ENCODE results near the gene IFFO2.

IFFO2 gene

GRCh38 chr1:18890706-18891425 lies 65.6 kb downstream of the IFFO2 start:
- no peak for DNase-seq

DNA sequence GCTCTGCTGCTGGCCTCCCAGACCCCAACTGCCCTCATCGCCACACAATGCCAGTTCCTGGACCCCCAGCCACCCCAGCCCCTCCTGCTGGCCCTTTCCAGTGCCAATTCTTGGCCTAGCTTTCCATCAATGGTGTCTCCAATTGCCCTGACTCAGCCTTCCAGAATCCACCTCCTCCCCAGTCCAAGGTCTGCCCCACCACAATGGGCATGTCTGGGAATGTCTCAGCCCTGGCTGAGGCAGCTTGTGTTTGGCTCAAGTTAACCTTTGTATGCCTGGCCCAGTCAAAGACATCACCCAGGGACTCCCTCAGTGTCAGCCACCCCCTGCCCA lies 70.5 kb downstream of the IFFO2 start:
- no peak for DNase-seq

GRCh38 chr1:18885311-18886002 lies 71.0 kb downstream of the IFFO2 start:
- no peak for DNase-seq

DNA sequence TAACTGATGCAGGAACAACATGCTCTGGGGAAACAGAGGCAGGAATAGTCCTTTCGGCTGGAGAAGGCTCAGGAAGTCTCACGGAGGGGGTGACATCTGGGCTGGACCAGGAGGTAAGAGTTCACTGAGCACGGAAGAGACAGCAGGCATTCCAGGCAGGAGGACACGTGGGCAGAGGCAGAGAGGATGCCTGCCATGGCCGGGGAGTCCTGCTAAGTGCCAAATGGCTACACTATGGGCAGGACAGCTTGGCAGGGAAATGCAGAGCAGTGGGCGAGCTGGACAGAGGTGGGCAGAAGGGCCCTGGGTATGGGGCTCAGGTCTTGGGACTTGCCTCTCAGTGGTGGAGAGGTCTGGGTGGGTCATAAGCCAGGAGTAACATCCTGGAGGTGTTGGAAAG lies 71.7 kb downstream of the IFFO2 start:
- no peak for DNase-seq

- DNase-seq = no peak
Observed at GRCh38 chr1:18884419-18884717, 72.1 kb downstream of the IFFO2 start.

GRCh38 chr1:18883636-18884418 lies 72.6 kb downstream of the IFFO2 start:
- peak; percentile 88 for DNase-seq

DNA sequence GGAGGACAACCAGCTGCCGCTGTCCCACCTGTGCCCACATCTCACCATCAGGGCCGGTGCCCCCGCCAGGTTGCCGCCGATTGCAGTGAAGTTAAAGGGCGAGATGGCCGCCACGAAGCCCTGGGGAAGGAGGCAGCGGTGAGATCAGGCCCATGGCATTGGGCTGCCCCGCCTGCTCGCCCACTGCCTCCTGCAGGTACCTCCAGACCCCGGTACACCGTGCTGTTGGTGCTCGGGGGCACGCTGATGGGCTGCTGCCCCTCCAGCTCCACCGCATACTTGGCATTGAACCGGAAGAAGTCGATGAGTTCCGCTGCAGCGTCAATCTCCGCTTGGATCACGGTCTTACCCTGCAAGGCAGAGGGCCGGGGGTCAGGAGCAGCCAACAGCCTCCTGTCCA lies 73.4 kb downstream of the IFFO2 start:
- DNase-seq = no peak

DNA sequence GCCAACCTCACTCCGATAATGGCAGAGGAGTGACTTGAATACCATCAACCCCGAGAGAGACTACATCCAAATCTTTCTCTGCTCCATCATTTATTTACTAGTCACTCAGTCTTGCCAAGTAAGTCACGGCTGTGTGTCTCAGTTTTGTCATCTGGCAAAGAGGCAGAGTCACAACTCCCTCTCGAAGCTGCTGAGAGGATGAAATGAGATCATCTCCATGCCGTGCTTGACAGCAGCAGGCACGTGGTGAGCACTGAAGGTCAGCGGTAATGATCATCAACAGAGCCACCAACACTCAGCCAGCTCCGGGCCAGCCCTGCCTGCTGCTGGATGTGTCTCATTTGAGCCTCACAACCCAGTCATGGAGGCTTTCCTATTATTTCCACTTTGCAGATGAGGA lies 74.0 kb downstream of the IFFO2 start:
- DNase-seq = no peak

GRCh38 chr1:18881642-18882431 lies 74.6 kb downstream of the IFFO2 start:
- DNase-seq = no peak

DNA sequence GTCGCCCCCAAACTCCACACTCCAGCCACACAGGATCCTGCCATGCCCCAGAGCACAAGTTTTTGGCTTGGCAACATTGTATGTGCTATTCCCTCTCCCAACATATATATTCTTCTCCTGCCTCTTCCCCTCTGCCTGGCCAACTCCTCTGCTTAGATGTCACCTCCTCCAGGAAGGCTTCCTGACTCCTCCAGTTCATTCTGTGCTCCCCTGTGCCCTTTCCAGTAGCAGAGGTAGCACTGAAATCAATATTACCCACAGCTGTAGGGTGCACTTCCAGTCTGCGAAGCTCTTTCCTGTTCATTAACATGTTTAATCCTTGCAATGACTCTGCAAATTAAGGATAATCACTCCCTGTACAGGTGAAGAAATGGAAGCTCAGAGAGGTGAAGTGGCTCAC lies 75.3 kb downstream of the IFFO2 start:
- DNase-seq = no peak

- no peak for DNase-seq
Observed at GRCh38 chr1:18880585-18880984, 75.9 kb downstream of the IFFO2 start.

- no peak for DNase-seq
Observed at GRCh38 chr1:18879791-18880309, 76.6 kb downstream of the IFFO2 start.

GRCh38 chr1:18879215-18879790 lies 77.2 kb downstream of the IFFO2 start:
- no peak for DNase-seq

- no peak for DNase-seq
Observed at GRCh38 chr1:18878538-18879214, 77.8 kb downstream of the IFFO2 start.

DNA sequence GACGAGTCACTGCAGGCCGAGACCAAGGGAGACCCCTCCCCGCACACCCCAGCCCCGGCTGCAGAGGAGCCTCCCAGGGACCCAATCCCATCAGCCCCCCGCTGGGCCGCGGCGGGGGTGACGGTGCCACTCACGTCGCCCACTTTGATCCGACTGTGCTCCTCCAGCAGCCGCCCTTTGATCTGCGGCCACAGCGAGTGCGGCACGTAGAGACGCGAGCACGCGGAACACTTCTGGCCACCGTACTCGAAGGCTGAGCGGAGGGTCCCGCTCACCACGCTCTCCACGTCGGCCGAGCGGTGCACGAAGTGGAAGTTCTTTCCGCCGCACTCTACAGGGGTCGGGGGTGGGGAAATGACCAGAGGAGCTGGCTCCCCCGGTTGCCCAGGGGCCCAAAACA lies 79.2 kb downstream of the IFFO2 start:
- no peak for DNase-seq

GRCh38 chr1:18876210-18876609 lies 80.3 kb downstream of the IFFO2 start:
- no peak for DNase-seq

DNA sequence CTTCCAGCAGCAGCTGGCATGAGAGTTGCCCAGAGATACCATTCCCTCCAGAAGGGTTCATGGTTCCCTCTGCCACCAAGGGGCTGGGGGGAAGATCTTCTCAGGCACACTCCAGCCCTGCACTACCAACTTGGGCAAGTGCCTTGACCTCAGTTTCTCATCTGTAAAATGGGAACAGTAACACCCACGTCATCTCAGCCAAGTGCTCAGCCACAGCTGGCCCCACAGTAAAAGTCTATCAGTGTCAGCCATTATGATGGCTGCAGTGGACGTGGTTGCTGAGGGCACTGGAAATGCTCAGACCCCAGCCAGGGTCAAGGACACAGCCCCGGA lies 80.7 kb downstream of the IFFO2 start:
- DNase-seq = no peak

DNA sequence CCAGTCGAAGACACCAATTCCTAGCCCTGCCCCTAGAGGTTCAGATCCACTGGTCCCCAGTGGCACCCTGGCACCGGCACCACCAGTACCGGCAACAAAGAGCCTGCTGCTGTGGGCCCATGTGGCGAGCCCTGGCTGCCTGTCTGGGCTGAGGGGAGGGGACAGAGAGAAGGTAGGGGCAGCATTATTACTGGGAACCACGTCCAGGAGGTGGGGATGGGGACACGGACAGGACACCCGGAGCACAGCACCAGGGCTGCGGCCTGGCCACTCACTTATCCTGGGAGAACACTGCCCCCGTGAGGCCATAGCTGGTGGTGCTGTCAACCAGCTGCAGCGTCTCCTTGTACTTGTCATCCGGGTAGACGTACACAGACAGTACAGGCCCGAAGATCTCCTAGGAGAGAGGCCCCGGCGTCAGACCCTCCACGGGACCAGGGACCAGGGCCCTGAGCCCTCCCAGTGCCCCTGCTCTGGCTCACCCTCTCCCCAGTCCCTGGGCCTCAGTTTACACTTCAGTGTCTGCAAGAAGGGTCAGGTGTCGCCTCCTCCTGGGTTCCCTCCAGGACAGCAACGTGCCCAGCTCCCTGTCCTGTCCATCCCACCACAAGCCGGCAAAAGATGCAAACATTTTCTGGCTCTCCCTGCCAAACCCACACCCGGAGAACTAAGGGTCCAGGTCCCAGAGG lies 81.2 kb downstream of the IFFO2 start:
- peak; percentile 88 for DNase-seq

GRCh38 chr1:18874600-18874999 lies 81.9 kb downstream of the IFFO2 start:
- no peak for DNase-seq

GRCh38 chr1:18874036-18874435 lies 82.4 kb downstream of the IFFO2 start:
- no peak for DNase-seq

- DNase-seq = no peak
Observed at GRCh38 chr1:18872071-18872611, 84.3 kb downstream of the IFFO2 start.

Measured in activated CD8-positive, alpha-beta memory T cell treated with anti-CD3 and anti-CD28 coated beads, Interleukin-2, amount 50 U/mL, for 48 hours (primary cell).